ENCODE results near the gene FBN2.

FBN2 gene

DNA sequence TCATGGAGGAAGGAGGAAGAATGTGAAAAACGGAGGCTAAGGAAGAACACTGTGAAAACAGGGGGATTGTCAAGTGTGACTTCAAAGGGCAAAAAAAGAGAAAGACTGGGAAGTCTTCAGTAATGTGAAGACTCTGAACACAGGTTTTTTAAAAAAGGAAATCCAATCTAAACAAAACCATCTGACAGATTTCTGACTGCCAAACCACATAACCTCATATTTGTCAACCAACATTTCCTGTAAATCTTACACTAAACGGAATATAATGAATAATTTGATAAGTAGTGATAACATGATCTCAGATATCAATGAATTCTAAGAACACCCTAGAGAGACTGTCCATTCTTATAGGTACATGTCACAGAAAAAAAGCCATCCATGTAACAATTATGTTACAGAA is 124.7 kb downstream of the FBN2 start:
- no peak for DNase-seq
- Histone ChIP-seq H3K27ac (ENCODE audit: insufficient read depth in 1 of 2, low read depth in 1 of 2, low read length in 2 of 2, poor library complexity in 1 of 2, severe bottlenecking in 2 of 2) (no peak overlapping the region), H3K4me3 (ENCODE audit: control insufficient read depth in 1 of 7, extremely low read depth in 1 of 7, insufficient read depth in 4 of 7, low read depth in 2 of 7, low read length in 6 of 7) (no peak overlapping the region), H3K36me3 (ENCODE audit: control insufficient read depth in 4 of 4, insufficient read depth in 4 of 4, low read length in 3 of 4) (no peaks in the 10 kb centered on the region), H3K27me3 (replicated peaks in 2 of 5; ENCODE audit: control insufficient read depth in 4 of 5, insufficient read depth in 5 of 5, low read length in 4 of 5) (no peaks in the 10 kb centered on the region), H3K4me1 (ENCODE audit: control extremely low read depth in 1 of 4, control insufficient read depth in 4 of 4, insufficient read depth in 4 of 4, low read length in 3 of 4) (no peaks in the 10 kb centered on the region), H3K9me3 (ENCODE audit: control extremely low read depth in 1 of 5, control insufficient read depth in 4 of 5, insufficient read depth in 2 of 5, low read depth in 1 of 5, low read length in 4 of 5) (no peaks in the 10 kb centered on the region)
- ChIA-PET CTCF (no interaction called here), POLR2A (no interaction called here)
- WGBS (ENCODE audit: insufficient coverage) = 67% methylated on average over 1 of the region's 2 CpGs

- no peak overlapping the region for H3K27ac ChIP-seq (ENCODE audit: insufficient read depth in 1 of 2, low read depth in 1 of 2, low read length in 2 of 2, poor library complexity in 1 of 2, severe bottlenecking in 2 of 2)
- H3K9me3 ChIP-seq (ENCODE audit: control extremely low read depth in 1 of 5, control insufficient read depth in 4 of 5, insufficient read depth in 2 of 5, low read depth in 1 of 5, low read length in 4 of 5) = no peaks in the 10 kb centered on the region
- H3K27me3 ChIP-seq (replicated peaks in 2 of 5; ENCODE audit: control insufficient read depth in 4 of 5, insufficient read depth in 5 of 5, low read length in 4 of 5) = no peaks in the 10 kb centered on the region
- ChIA-PET POLR2A (no interaction called here), CTCF (interaction anchor here (1.4 kb wide), 1 partner anchor 30 kb away, joined by 3 read pairs; no protein-coding TSS in a partner anchor)
- DNase-seq = no peak
- no peak overlapping the region for H3K4me3 ChIP-seq (ENCODE audit: control insufficient read depth in 1 of 7, extremely low read depth in 1 of 7, insufficient read depth in 4 of 7, low read depth in 2 of 7, low read length in 6 of 7)
- no peaks in the 10 kb centered on the region for H3K36me3 ChIP-seq (ENCODE audit: control insufficient read depth in 4 of 4, insufficient read depth in 4 of 4, low read length in 3 of 4)
- H3K4me1 ChIP-seq (ENCODE audit: control extremely low read depth in 1 of 4, control insufficient read depth in 4 of 4, insufficient read depth in 4 of 4, low read length in 3 of 4) = no peaks in the 10 kb centered on the region
- no CpG with 5 or more reads among the region's 1 CpG for WGBS (ENCODE audit: insufficient coverage)
Measured at GRCh38 chr5:128412145-128412930, 125.7 kb downstream of the FBN2 start.

DNA sequence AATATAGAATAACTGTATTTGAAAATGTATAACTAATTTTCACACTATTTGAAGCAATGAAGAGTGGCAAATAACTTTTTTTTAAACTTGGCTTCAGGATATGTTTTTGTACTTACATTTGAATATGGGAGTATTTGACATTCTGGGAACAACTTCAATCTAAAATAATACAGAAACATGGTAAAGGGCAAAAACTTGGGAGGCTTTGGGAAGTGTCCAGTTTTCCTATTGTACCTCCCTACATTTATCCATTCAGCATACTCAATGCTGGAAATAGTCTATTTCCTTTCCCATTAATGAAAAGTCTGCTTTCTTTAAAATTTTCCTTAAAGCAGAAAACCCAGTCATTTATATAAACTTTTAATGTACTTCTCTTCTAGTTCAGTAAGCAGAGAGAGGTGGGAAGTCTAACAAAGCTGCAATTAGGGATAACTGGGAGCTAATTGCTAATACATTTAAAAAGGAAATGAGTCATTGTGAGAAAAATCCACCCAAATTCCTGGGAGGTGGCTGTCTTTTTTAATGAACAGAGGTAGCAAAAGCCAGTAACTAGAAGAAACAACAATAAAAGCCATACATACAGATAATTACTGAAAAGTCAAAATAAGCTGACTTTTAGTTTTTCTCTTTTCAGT is 128.8 kb downstream of the FBN2 start:
- H3K27me3 ChIP-seq (replicated peaks in 2 of 5; ENCODE audit: control insufficient read depth in 4 of 5, insufficient read depth in 5 of 5, low read length in 4 of 5) = no peaks in the 10 kb centered on the region
- H3K36me3 ChIP-seq (ENCODE audit: control insufficient read depth in 4 of 4, insufficient read depth in 4 of 4, low read length in 3 of 4) = no peaks in the 10 kb centered on the region
- no peak overlapping the region for H3K4me3 ChIP-seq (ENCODE audit: control insufficient read depth in 1 of 7, extremely low read depth in 1 of 7, insufficient read depth in 4 of 7, low read depth in 2 of 7, low read length in 6 of 7)
- no peaks in the 10 kb centered on the region for H3K4me1 ChIP-seq (ENCODE audit: control extremely low read depth in 1 of 4, control insufficient read depth in 4 of 4, insufficient read depth in 4 of 4, low read length in 3 of 4)
- H3K27ac ChIP-seq (ENCODE audit: insufficient read depth in 1 of 2, low read depth in 1 of 2, low read length in 2 of 2, poor library complexity in 1 of 2, severe bottlenecking in 2 of 2) = no peak overlapping the region
- H3K9me3 ChIP-seq (ENCODE audit: control extremely low read depth in 1 of 5, control insufficient read depth in 4 of 5, insufficient read depth in 2 of 5, low read depth in 1 of 5, low read length in 4 of 5) = no peaks in the 10 kb centered on the region
- DNase-seq = no peak
- ChIA-PET CTCF (interaction anchor here (1.4 kb wide), 1 partner anchor 85 kb away, joined by 3 read pairs; no protein-coding TSS in a partner anchor), POLR2A (no interaction called here)

- POLR2A ChIA-PET = no interaction called here
- CTCF ChIA-PET = interaction anchor here (1.4 kb wide), 1 partner anchor 85 kb away, joined by 3 read pairs; no protein-coding TSS in a partner anchor
- Histone ChIP-seq H3K9me3 (ENCODE audit: control extremely low read depth in 1 of 5, control insufficient read depth in 4 of 5, insufficient read depth in 2 of 5, low read depth in 1 of 5, low read length in 4 of 5) (no peaks in the 10 kb centered on the region), H3K4me1 (ENCODE audit: control extremely low read depth in 1 of 4, control insufficient read depth in 4 of 4, insufficient read depth in 4 of 4, low read length in 3 of 4) (no peaks in the 10 kb centered on the region), H3K4me3 (ENCODE audit: control insufficient read depth in 1 of 7, extremely low read depth in 1 of 7, insufficient read depth in 4 of 7, low read depth in 2 of 7, low read length in 6 of 7) (no peak overlapping the region), H3K27ac (ENCODE audit: insufficient read depth in 1 of 2, low read depth in 1 of 2, low read length in 2 of 2, poor library complexity in 1 of 2, severe bottlenecking in 2 of 2) (no peak overlapping the region), H3K27me3 (replicated peaks in 2 of 5; ENCODE audit: control insufficient read depth in 4 of 5, insufficient read depth in 5 of 5, low read length in 4 of 5) (no peaks in the 10 kb centered on the region), H3K36me3 (ENCODE audit: control insufficient read depth in 4 of 4, insufficient read depth in 4 of 4, low read length in 3 of 4) (no peaks in the 10 kb centered on the region)
- 100% methylated on average over 5 of the region's 5 CpGs for WGBS (ENCODE audit: insufficient coverage)
- DNase-seq = no peak
Measured at GRCh38 chr5:128408622-128409021, 129.4 kb downstream of the FBN2 start.

GRCh38 chr5:128407944-128408343 is 130.1 kb downstream of the FBN2 start:
- no peak for DNase-seq
- CTCF ChIA-PET = interaction anchor here (1.4 kb wide), 1 partner anchor 86 kb away, joined by 3 read pairs; no protein-coding TSS in a partner anchor
- POLR2A ChIA-PET = no interaction called here
- Histone ChIP-seq H3K36me3 (ENCODE audit: control insufficient read depth in 4 of 4, insufficient read depth in 4 of 4, low read length in 3 of 4) (no peaks in the 10 kb centered on the region), H3K27me3 (replicated peaks in 2 of 5; ENCODE audit: control insufficient read depth in 4 of 5, insufficient read depth in 5 of 5, low read length in 4 of 5) (no peaks in the 10 kb centered on the region), H3K27ac (ENCODE audit: insufficient read depth in 1 of 2, low read depth in 1 of 2, low read length in 2 of 2, poor library complexity in 1 of 2, severe bottlenecking in 2 of 2) (no peak overlapping the region), H3K4me1 (ENCODE audit: control extremely low read depth in 1 of 4, control insufficient read depth in 4 of 4, insufficient read depth in 4 of 4, low read length in 3 of 4) (no peaks in the 10 kb centered on the region), H3K9me3 (ENCODE audit: control extremely low read depth in 1 of 5, control insufficient read depth in 4 of 5, insufficient read depth in 2 of 5, low read depth in 1 of 5, low read length in 4 of 5) (no peaks in the 10 kb centered on the region), H3K4me3 (ENCODE audit: control insufficient read depth in 1 of 7, extremely low read depth in 1 of 7, insufficient read depth in 4 of 7, low read depth in 2 of 7, low read length in 6 of 7) (no peak overlapping the region)
- no CpG with 5 or more reads among the region's 1 CpG for WGBS (ENCODE audit: insufficient coverage)

DNA sequence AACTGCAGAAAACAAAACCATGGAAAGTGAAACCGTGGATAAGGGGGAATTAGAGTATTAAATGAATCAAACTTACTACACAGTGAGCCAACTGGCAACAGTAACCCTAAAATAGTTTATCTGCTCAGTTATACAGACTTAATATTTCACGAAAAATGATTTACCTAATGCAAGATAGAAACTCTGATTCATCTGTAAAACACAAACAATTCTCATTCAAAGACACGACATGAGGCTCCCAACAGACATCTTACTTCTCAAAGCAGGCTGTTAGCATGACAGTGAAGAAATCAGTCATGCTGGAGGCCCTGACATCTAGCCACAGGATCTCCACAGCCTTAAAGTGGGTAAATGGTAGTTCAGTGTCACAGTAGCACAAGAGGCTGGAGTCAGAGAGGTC is 131.2 kb downstream of the FBN2 start:
- H3K4me3 ChIP-seq (ENCODE audit: control insufficient read depth in 1 of 7, extremely low read depth in 1 of 7, insufficient read depth in 4 of 7, low read depth in 2 of 7, low read length in 6 of 7) = no peak overlapping the region
- CTCF ChIA-PET = no interaction called here
- H3K27me3 ChIP-seq (replicated peaks in 2 of 5; ENCODE audit: control insufficient read depth in 4 of 5, insufficient read depth in 5 of 5, low read length in 4 of 5) = no peaks in the 10 kb centered on the region
- POLR2A ChIA-PET = no interaction called here
- WGBS (ENCODE audit: insufficient coverage) = 95% methylated on average over 2 of the region's 3 CpGs
- H3K27ac ChIP-seq (ENCODE audit: insufficient read depth in 1 of 2, low read depth in 1 of 2, low read length in 2 of 2, poor library complexity in 1 of 2, severe bottlenecking in 2 of 2) = no peak overlapping the region
- DNase-seq = no peak
- no peaks in the 10 kb centered on the region for H3K9me3 ChIP-seq (ENCODE audit: control extremely low read depth in 1 of 5, control insufficient read depth in 4 of 5, insufficient read depth in 2 of 5, low read depth in 1 of 5, low read length in 4 of 5)
- no peaks in the 10 kb centered on the region for H3K4me1 ChIP-seq (ENCODE audit: control extremely low read depth in 1 of 4, control insufficient read depth in 4 of 4, insufficient read depth in 4 of 4, low read length in 3 of 4)
- no peaks in the 10 kb centered on the region for H3K36me3 ChIP-seq (ENCODE audit: control insufficient read depth in 4 of 4, insufficient read depth in 4 of 4, low read length in 3 of 4)

- CTCF ChIA-PET = no interaction called here
Measured at GRCh38 chr5:128405159-128405558, 132.9 kb downstream of the FBN2 start.

More at GRCh38 chr5:128405159-128405558, 132.9 kb downstream of the FBN2 start:
- Histone ChIP-seq H3K4me3 (ENCODE audit: control insufficient read depth in 1 of 7, extremely low read depth in 1 of 7, insufficient read depth in 4 of 7, low read depth in 2 of 7, low read length in 6 of 7) (no peak overlapping the region), H3K9me3 (ENCODE audit: control extremely low read depth in 1 of 5, control insufficient read depth in 4 of 5, insufficient read depth in 2 of 5, low read depth in 1 of 5, low read length in 4 of 5) (no peaks in the 10 kb centered on the region), H3K36me3 (ENCODE audit: control insufficient read depth in 4 of 4, insufficient read depth in 4 of 4, low read length in 3 of 4) (no peaks in the 10 kb centered on the region), H3K27ac (ENCODE audit: insufficient read depth in 1 of 2, low read depth in 1 of 2, low read length in 2 of 2, poor library complexity in 1 of 2, severe bottlenecking in 2 of 2) (no peak overlapping the region), H3K27me3 (replicated peaks in 2 of 5; ENCODE audit: control insufficient read depth in 4 of 5, insufficient read depth in 5 of 5, low read length in 4 of 5) (no peaks in the 10 kb centered on the region), H3K4me1 (ENCODE audit: control extremely low read depth in 1 of 4, control insufficient read depth in 4 of 4, insufficient read depth in 4 of 4, low read length in 3 of 4) (no peaks in the 10 kb centered on the region)
- WGBS (ENCODE audit: insufficient coverage) = 100% methylated on average over 1 of the region's 2 CpGs
- DNase-seq = no peak
- POLR2A ChIA-PET = no interaction called here
